T-helper 1 cell treated with Interleukin-12 subunit alpha and Interleukin-12 subunit beta and Interleukin-4 antibody, amounts not matched to agents 30 μg/mL and 1 μg/mL, for 36 hours (primary cell): Measurements from ENCODE around the gene RCC2.
"Not testable (repeated sequence)": the region's sequence is repeated elsewhere in the genome, so short reads cannot be mapped to it uniquely, and the experiment has no call there.

Experiments used
- H3K27ac Mint-ChIP-seq: one replicate; pipeline ENCODE4 v1.8.0; 2021; ENCODE audit warnings: mild to moderate bottlenecking, mixed read lengths
- H3K27me3 Mint-ChIP-seq: one replicate; pipeline ENCODE4 v1.8.0; 2021; ENCODE audit warnings: low read depth, mixed read lengths
- H3K36me3 Mint-ChIP-seq: one replicate; pipeline ENCODE4 v1.8.0; 2021; ENCODE audit warnings: low read depth, mixed read lengths
- H3K4me1 Mint-ChIP-seq: one replicate; pipeline ENCODE4 v1.8.0; 2021; ENCODE audit warnings: low read depth, mixed read lengths
- H3K4me3 Mint-ChIP-seq: one replicate; pipeline ENCODE4 v1.8.0; 2021; ENCODE audit warnings: mild to moderate bottlenecking, moderate library complexity, mixed read lengths
- H3K9me3 Mint-ChIP-seq: one replicate; pipeline ENCODE4 v1.8.0; 2021; ENCODE audit warnings: mixed read lengths

The RCC2 gene

DNA sequence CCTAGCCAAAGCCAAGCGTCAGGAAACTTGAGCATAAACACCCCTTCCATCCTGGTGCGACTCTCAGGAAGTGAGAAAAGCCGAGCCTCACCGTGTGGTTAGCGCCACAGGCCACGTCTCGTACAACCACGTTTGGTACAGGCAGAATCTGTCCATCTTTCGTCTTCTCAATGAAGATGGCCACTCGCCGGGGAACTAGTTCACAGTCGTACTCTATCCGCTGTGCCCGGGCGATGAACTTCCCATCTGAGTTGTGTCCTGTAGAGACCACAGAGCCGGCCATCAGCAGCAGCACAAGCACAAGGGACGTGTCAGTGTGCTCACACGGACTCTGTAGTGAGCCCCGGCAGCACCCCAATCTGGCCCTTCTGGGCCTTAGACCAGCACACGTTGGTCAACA, 23.1 kb downstream of the RCC2 start:
- no peaks in the 10 kb centered on the region for H3K9me3 Mint-ChIP-seq
- no peak overlapping the region for H3K4me3 Mint-ChIP-seq
- no peak overlapping the region for H3K27ac Mint-ChIP-seq
- no peaks in the 10 kb centered on the region for H3K27me3 Mint-ChIP-seq
- peaks cover 5% of the 10 kb centered on the region for H3K4me1 Mint-ChIP-seq
- H3K36me3 Mint-ChIP-seq = peaks cover 45% of the 10 kb centered on the region

- Mint-ChIP-seq H3K9me3 (no peaks in the 10 kb centered on the region), H3K27ac (no peak overlapping the region), H3K4me3 (no peak overlapping the region), H3K4me1 (peaks cover 5% of the 10 kb centered on the region), H3K36me3 (peaks cover 50% of the 10 kb centered on the region), H3K27me3 (no peaks in the 10 kb centered on the region)
Observed at GRCh38 chr1:17414022-17414421, 25.5 kb downstream of the RCC2 start.

DNA sequence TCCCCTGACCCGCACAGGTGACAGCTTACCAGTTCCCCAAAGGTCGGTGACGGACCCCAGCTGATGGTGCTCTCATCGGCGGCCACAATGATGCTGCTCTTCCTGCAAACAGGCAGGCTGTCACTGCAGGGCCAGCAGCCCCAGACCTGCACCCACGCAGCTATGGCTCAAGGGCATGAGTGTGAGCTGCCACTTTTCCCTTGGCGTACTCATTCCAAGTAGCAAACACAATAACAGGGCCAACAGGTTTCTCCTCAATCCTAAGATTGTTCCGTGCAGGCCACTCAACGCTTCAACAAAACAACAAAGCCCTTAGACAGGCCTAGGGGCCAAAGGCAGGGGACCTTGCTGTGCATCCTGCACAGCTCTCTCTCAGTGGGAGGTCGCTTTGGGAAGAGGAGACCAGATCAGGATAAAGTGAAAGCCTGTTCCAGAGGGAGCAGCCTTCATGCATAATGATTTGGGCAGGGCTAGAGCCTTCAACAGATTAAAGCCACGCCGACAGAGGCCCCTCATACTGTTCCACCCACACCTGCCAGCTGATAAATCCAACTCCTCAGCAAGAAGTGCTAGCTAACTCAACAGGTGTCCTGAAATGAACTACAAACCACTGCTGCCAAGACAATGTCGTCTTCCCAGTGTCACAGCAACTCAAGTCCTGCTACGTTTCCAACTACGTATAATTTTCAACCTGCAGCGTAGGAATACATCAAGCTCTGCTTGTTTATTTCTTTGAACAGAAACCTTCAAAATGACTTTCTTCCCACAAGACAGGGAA, 27.2 kb downstream of the RCC2 start:
- Mint-ChIP-seq H3K4me3 (no peak overlapping the region), H3K27me3 (no peaks in the 10 kb centered on the region), H3K36me3 (peaks cover 58% of the 10 kb centered on the region), H3K4me1 (peaks cover 5% of the 10 kb centered on the region), H3K9me3 (no peaks in the 10 kb centered on the region), H3K27ac (no peak overlapping the region)

DNA sequence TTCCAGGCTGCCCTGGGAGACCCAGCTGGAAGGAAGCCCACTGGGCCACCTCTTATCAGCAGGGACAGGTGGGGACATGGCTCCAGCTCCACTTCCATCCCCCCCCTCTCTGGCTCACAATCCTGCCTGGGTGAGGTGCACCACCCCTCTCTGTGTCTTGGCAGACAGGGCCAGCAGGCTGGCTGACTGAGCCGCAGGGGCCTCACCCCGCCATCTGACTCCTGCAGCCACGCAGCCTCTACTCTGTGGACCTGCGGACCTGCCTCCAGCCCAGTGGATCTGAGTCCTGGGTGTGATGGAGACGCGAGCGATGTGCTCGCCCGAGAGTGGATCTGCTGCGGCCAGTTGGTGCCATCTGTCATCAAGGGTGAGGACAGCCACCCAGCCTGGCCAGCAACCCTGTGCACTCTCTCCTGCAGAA, 30.1 kb downstream of the RCC2 start:
- Mint-ChIP-seq H3K4me1 (peaks cover 2% of the 10 kb centered on the region), H3K36me3 (peaks cover 45% of the 10 kb centered on the region), H3K9me3 (no peaks in the 10 kb centered on the region), H3K27me3 (no peaks in the 10 kb centered on the region), H3K4me3 (no peak overlapping the region), H3K27ac (no peak overlapping the region)

DNA sequence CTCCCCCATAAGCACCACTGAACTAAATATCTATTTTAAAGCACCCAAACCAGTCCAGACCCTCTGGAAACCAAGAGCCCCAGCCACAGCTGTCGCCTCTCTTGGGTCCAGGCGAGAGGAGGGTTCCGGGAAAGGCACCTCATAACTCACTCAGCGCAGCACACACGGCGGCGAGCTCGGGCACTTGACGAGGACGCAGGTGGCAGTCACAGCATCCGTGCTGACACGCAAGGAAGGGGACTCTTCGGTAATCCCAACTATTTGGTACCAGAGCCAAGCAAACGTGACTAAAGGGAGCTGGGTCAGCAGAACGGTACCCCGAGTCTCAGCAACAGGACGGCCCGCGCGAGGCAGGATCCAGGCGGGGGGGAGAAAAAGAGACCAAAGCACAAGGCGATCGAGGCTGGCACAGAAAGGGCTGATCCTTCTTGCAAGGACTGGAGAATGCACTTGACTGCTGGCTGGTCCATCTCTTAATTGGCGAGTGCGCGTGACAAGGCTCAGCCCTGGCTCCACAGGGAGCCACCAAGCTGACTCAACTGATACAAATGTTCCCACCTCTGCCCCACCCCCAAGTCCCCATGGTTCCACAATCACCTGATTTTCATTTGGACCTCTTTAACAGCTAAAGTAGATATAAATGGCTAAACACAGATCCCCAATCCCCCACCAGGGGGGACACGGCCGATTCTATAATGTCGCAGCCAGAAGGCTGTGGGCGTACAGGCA, 31.5 kb downstream of the RCC2 start:
- H3K36me3 Mint-ChIP-seq = peaks cover 40% of the 10 kb centered on the region
- not testable (repeated sequence) for H3K4me3 Mint-ChIP-seq, H3K27ac Mint-ChIP-seq, H3K27me3 Mint-ChIP-seq, H3K9me3 Mint-ChIP-seq, H3K4me1 Mint-ChIP-seq

- H3K27ac Mint-ChIP-seq, H3K9me3 Mint-ChIP-seq, H3K27me3 Mint-ChIP-seq, H3K4me3 Mint-ChIP-seq, H3K4me1 Mint-ChIP-seq: not testable (repeated sequence)
- peaks cover 35% of the 10 kb centered on the region for H3K36me3 Mint-ChIP-seq
Observed at GRCh38 chr1:17406760-17407475, 32.6 kb downstream of the RCC2 start.

DNA sequence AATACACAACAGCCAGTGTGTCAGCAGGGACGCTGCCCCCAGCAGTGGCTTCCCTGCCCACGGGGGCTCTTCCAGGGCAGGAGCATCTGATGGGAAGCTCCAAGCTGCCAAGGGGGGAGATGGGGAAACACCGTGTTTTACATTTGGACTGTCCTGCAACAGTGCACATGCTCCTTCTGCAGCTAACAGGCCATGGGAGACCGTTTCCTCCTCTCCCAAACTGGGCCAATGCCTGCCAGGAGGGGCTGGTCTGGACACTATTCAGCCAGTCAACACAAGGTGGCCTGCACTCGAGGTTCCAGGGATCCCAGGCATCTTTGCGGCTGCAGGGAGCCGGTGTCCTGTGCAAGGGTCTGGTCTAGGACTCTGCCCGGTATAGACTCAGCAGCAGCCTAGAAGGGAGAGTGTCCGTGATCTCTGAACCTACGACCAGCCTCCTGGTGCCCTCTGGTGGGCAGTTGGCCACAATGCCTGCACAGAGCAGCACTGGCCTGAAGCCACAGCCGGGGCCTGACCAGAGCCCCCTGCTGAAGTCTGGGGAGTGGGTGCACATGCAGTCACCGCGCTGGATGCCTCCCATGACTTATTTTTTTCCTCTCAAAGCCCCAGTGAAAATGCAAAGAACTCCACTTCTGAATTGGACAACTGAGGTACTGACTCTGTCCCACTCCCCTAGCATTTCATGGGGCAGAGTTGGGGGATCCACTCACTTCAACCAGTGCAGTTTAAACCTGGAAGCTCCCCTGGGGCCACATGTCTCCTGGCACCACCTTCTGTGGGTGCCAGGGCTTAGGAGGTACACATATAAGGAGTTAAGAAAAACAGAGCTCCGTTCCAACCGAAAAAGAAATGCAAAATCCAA, 33.3 kb downstream of the RCC2 start:
- H3K4me1 Mint-ChIP-seq = no peaks in the 10 kb centered on the region
- no peak overlapping the region for H3K27ac Mint-ChIP-seq
- no peaks in the 10 kb centered on the region for H3K9me3 Mint-ChIP-seq
- H3K4me3 Mint-ChIP-seq = no peak overlapping the region
- no peaks in the 10 kb centered on the region for H3K27me3 Mint-ChIP-seq
- peaks cover 31% of the 10 kb centered on the region for H3K36me3 Mint-ChIP-seq

GRCh38 chr1:17404820-17405219, 34.7 kb downstream of the RCC2 start:
- no peak overlapping the region for H3K4me3 Mint-ChIP-seq
- H3K27ac Mint-ChIP-seq = no peak overlapping the region
- H3K36me3 Mint-ChIP-seq = peaks cover 21% of the 10 kb centered on the region
- H3K9me3 Mint-ChIP-seq = no peaks in the 10 kb centered on the region
- H3K27me3 Mint-ChIP-seq = no peaks in the 10 kb centered on the region
- no peaks in the 10 kb centered on the region for H3K4me1 Mint-ChIP-seq

- Mint-ChIP-seq H3K4me3 (no peak overlapping the region), H3K27ac (no peak overlapping the region), H3K9me3 (no peaks in the 10 kb centered on the region), H3K4me1 (no peaks in the 10 kb centered on the region), H3K36me3 (peaks cover 17% of the 10 kb centered on the region), H3K27me3 (no peaks in the 10 kb centered on the region)
Observed at GRCh38 chr1:17404034-17404684, 35.3 kb downstream of the RCC2 start.

GRCh38 chr1:17403081-17403480, 36.4 kb downstream of the RCC2 start:
- H3K9me3 Mint-ChIP-seq = no peaks in the 10 kb centered on the region
- H3K27me3 Mint-ChIP-seq = no peaks in the 10 kb centered on the region
- peaks cover 9% of the 10 kb centered on the region for H3K36me3 Mint-ChIP-seq
- H3K27ac Mint-ChIP-seq = no peak overlapping the region
- no peaks in the 10 kb centered on the region for H3K4me1 Mint-ChIP-seq
- no peak overlapping the region for H3K4me3 Mint-ChIP-seq

GRCh38 chr1:17401841-17402240, 37.6 kb downstream of the RCC2 start:
- no peaks in the 10 kb centered on the region for H3K9me3 Mint-ChIP-seq
- H3K4me3 Mint-ChIP-seq = no peak overlapping the region
- H3K27ac Mint-ChIP-seq = no peak overlapping the region
- H3K36me3 Mint-ChIP-seq = peaks cover 2% of the 10 kb centered on the region
- no peaks in the 10 kb centered on the region for H3K4me1 Mint-ChIP-seq
- no peaks in the 10 kb centered on the region for H3K27me3 Mint-ChIP-seq

DNA sequence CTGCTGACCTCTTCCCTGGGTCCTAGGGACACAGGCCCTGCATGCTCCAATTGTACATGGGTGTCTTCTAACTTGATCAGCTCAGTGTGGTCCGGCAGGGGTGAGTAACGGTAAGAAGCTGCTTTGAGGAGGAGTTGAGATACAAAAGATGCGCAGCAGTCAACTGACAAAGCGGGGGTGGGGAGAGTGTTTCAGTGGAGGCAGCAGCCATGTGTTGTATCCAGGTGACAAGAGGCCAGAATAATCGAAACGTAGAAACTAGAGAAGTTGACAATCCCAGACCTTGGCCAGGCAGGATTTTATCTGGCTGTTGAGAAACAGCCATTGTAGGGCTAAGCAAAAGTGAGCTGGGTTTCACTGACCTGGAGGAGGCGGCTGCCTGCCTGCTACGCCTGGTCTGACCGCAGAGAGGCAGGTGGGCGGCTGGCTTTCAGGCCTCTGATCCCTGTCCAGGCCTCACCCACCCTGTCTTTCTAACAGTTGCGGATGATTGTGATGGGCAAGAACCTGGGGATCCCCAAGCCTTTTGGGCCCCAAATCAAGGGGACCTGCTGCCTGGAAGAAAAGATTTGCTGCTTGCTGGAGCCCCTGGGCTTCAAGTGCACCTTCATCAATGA, 38.6 kb downstream of the RCC2 start:
- Mint-ChIP-seq H3K4me3 (no peak overlapping the region), H3K27me3 (no peaks in the 10 kb centered on the region), H3K4me1 (no peaks in the 10 kb centered on the region), H3K27ac (no peak overlapping the region), H3K36me3 (no peaks in the 10 kb centered on the region), H3K9me3 (no peaks in the 10 kb centered on the region)

DNA sequence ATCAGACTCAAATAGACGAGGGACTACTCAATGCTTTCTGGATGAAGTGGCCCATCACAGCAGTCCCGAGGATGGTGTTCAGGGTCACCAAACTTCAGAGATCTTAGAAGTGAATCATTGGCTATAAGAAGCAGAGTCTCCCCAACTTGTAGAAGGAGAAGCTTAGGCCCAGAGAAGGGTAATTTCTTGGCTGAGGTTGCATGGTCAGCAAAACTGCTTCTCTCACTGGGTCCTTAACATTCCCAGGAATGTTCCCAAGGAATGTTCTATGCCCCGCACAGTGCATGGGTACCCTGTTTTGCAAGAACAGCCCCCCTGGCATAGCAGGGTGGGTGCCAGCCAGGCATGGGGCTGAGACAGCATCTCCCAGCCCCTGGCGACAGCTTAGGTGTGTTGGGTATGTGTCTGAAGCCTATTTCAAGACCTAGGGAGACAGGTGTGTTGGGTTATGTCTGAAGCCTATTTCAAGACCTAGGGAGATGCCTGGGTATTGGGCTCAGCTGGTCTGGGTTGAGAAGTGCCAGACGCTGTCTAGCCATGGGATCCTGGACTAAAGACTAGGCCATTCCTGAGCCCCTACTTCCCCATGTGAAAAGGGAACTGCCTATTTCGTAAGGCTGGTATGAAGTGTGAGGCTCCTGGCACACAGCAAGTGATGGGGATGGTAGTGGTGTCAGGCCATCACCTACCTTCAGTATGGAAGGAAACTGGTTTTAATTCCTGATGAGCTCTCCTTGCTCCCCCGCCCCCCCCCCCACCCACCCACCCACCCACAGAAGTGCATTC, 41.4 kb downstream of the RCC2 start:
- Mint-ChIP-seq H3K4me1 (peaks cover 4% of the 10 kb centered on the region), H3K4me3 (no peak overlapping the region), H3K9me3 (no peaks in the 10 kb centered on the region), H3K27me3 (peaks cover 1% of the 10 kb centered on the region), H3K27ac (no peak overlapping the region), H3K36me3 (no peaks in the 10 kb centered on the region)
